ENCODE results near the gene ECE1. TPM values are rescaled to one million over a fixed set of nuclear protein-coding genes. Genes with fewer than 3 reads are reported as not detected.

ECE1 gene
- total and polyA plus RNA-seq, 2 of the 8 experiments (the other 6 are each of a cell fraction or from before 2014, with no cell fraction given) = 21.4 to 36.8 TPM

DNA sequence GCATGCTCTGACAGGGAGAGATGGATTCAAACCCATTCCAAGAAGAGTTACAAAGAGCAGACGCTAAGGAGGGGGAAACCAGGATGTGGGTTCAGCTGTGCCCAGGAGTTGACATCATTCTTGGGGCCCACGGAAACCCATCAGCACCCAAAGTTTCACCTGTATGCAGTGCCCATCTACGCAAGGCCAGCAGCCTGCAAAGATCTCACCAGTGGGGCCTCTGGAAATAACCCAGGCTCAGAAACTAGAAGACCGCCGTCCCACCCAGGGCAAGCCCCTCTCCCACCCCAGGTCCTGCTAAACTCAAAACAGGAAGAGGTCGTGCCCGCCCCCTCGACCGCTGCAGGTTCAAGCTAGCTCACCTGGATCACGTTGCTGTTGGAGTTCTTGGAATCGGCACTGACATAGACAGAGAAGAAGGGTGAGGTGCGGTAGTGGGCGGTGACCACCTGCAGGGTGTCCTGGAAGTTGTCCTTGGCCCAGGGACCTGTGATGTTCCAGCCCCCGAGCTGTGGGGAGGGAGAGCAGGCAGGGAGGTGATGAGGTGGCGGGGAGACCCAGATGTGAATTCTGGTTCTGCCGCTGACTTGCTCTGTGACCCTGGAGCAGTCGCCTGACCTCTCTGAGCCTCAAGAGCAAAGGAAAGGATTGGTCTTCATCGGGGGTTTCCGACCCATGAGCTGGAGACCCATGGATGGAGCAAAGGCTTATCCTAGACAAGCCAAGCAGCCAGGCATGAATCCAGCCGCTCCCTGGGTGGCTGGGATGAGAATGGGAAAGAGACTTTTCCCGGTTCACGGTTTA lies 31.7 kb downstream of the ECE1 start (continued):
- TF ChIP-seq BACH1 (IDR thresholded peaks at IDR 0.05; ENCODE audit: low read length) = no peak
